ENCODE measurements around the gene CUEDC1.

CUEDC1 gene

GRCh38 chr17:57874434-57875289 lies 80.5 kb downstream of the CUEDC1 start:
- in situ Hi-C loops (cut with HindIII; ENCODE audit: low pct_unique_long_range_greater_than_20kb, low sequenced_read_pairs) = no loop called here
- DNase-seq (ENCODE audit: low read depth in 1 of 2, low spot score in 1 of 2) = no peak

GRCh38 chr17:57874058-57874419 lies 81.2 kb downstream of the CUEDC1 start:
- TF ChIP-seq JUND (IDR thresholded peaks at IDR 0.05; ENCODE audit: low read depth) = no peak
- DNase-seq (ENCODE audit: low read depth in 1 of 2, low spot score in 1 of 2) = no peak
- in situ Hi-C loops (cut with HindIII; ENCODE audit: low pct_unique_long_range_greater_than_20kb, low sequenced_read_pairs) = no loop called here

More at GRCh38 chr17:57874434-57875289, 80.5 kb downstream of the CUEDC1 start:
- no peak for TF ChIP-seq JUND (IDR thresholded peaks at IDR 0.05; ENCODE audit: low read depth)

GRCh38 chr17:57873261-57874057 lies 81.8 kb downstream of the CUEDC1 start:
- DNase-seq (ENCODE audit: low read depth in 1 of 2, low spot score in 1 of 2) = no peak
- TF ChIP-seq JUND (IDR thresholded peaks at IDR 0.05; ENCODE audit: low read depth) = no peak
- in situ Hi-C loops (cut with HindIII; ENCODE audit: low pct_unique_long_range_greater_than_20kb, low sequenced_read_pairs) = no loop called here

GRCh38 chr17:57872536-57872935 lies 82.7 kb downstream of the CUEDC1 start:
- in situ Hi-C loops (cut with HindIII; ENCODE audit: low pct_unique_long_range_greater_than_20kb, low sequenced_read_pairs) = no loop called here
- TF ChIP-seq JUND (IDR thresholded peaks at IDR 0.05; ENCODE audit: low read depth) = no peak
- DNase-seq (ENCODE audit: low read depth in 1 of 2, low spot score in 1 of 2) = no peak

GRCh38 chr17:57871863-57872262 lies 83.3 kb downstream of the CUEDC1 start:
- DNase-seq (ENCODE audit: low read depth in 1 of 2, low spot score in 1 of 2) = no peak
- in situ Hi-C loops (cut with HindIII; ENCODE audit: low pct_unique_long_range_greater_than_20kb, low sequenced_read_pairs) = no loop called here
- TF ChIP-seq JUND (IDR thresholded peaks at IDR 0.05; ENCODE audit: low read depth) = no peak

- DNase-seq (ENCODE audit: low read depth in 1 of 2, low spot score in 1 of 2) = no peak
- no peak for TF ChIP-seq JUND (IDR thresholded peaks at IDR 0.05; ENCODE audit: low read depth)
- in situ Hi-C loops (cut with HindIII; ENCODE audit: low pct_unique_long_range_greater_than_20kb, low sequenced_read_pairs) = no loop called here
Measured at GRCh38 chr17:57871155-57871554, 84.1 kb downstream of the CUEDC1 start.

GRCh38 chr17:57870283-57870635 lies 85.0 kb downstream of the CUEDC1 start:
- DNase-seq (ENCODE audit: low read depth in 1 of 2, low spot score in 1 of 2) = peak in 1 of 2 experiments; percentile 57
- in situ Hi-C loops (cut with HindIII; ENCODE audit: low pct_unique_long_range_greater_than_20kb, low sequenced_read_pairs) = no loop called here
- no peak for TF ChIP-seq JUND (IDR thresholded peaks at IDR 0.05; ENCODE audit: low read depth)

- no peak for TF ChIP-seq JUND (IDR thresholded peaks at IDR 0.05; ENCODE audit: low read depth)
- in situ Hi-C loops (cut with HindIII; ENCODE audit: low pct_unique_long_range_greater_than_20kb, low sequenced_read_pairs) = no loop called here
- no peak for DNase-seq (ENCODE audit: low read depth in 1 of 2, low spot score in 1 of 2)
Measured at GRCh38 chr17:57869617-57870282, 85.5 kb downstream of the CUEDC1 start.

GRCh38 chr17:57868910-57869616 lies 86.1 kb downstream of the CUEDC1 start:
- in situ Hi-C loops (cut with HindIII; ENCODE audit: low pct_unique_long_range_greater_than_20kb, low sequenced_read_pairs) = no loop called here
- no peak for DNase-seq (ENCODE audit: low read depth in 1 of 2, low spot score in 1 of 2)
- TF ChIP-seq JUND (IDR thresholded peaks at IDR 0.05; ENCODE audit: low read depth) = no peak

- in situ Hi-C loops (cut with HindIII; ENCODE audit: low pct_unique_long_range_greater_than_20kb, low sequenced_read_pairs) = no loop called here
- peak in 1 of 2 experiments; percentile 51 for DNase-seq (ENCODE audit: low read depth in 1 of 2, low spot score in 1 of 2)
- TF ChIP-seq JUND (IDR thresholded peaks at IDR 0.05; ENCODE audit: low read depth) = no peak
Measured at GRCh38 chr17:57868007-57868909, 87.0 kb downstream of the CUEDC1 start.

- in situ Hi-C loops (cut with HindIII; ENCODE audit: low pct_unique_long_range_greater_than_20kb, low sequenced_read_pairs) = no loop called here
- no peak for TF ChIP-seq JUND (IDR thresholded peaks at IDR 0.05; ENCODE audit: low read depth)
- DNase-seq (ENCODE audit: low read depth in 1 of 2, low spot score in 1 of 2) = no peak
Measured at GRCh38 chr17:57867126-57867525, 88.1 kb downstream of the CUEDC1 start.
